ENCODE data around the gene NFE2L1.
"Not testable (repeated sequence)": the region's sequence is repeated elsewhere in the genome, so short reads cannot be mapped to it uniquely, and the experiment has no call there.

Gene NFE2L1, protein sequence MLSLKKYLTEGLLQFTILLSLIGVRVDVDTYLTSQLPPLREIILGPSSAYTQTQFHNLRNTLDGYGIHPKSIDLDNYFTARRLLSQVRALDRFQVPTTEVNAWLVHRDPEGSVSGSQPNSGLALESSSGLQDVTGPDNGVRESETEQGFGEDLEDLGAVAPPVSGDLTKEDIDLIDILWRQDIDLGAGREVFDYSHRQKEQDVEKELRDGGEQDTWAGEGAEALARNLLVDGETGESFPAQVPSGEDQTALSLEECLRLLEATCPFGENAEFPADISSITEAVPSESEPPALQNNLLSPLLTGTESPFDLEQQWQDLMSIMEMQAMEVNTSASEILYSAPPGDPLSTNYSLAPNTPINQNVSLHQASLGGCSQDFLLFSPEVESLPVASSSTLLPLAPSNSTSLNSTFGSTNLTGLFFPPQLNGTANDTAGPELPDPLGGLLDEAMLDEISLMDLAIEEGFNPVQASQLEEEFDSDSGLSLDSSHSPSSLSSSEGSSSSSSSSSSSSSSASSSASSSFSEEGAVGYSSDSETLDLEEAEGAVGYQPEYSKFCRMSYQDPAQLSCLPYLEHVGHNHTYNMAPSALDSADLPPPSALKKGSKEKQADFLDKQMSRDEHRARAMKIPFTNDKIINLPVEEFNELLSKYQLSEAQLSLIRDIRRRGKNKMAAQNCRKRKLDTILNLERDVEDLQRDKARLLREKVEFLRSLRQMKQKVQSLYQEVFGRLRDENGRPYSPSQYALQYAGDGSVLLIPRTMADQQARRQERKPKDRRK

DNA sequence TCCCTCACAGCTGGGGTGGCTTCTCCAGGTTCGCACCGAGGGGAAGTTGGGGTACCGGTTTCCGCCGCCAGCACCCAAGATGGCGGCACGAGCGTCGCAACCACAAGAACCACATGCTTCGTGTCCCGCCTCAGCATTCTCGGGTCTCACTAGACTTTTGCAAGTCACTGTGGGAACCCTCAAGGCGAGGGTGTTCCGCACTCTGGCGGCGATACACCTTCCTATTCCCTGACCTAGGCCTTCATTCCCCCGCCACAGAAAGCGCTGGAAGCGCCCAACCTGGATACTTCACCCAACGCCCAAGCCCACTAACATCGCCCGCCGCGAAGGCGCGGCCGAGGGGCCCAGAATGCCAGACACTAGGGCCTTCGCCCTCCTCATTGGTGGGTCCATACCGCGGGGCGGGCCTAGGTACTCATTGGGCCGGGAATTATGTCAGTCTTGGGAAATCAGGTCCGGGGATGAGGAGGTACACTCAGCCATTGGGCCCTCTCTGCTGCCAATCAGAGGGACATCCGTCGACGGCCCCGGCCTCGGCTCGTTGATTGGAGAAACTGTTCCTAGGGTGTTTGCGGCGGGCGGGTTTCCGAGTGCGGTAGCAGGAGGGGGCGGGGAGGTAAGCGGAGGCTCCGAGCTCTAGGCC, at the start of gene NFE2L1:
Gene NFE2L1 (plus strand): TSS at position 619 of the 643 bp plus-strand sequence. CDS start 2,760 bp downstream, outside the sequence.
- DNase-seq, result peak; percentile 98

DNA sequence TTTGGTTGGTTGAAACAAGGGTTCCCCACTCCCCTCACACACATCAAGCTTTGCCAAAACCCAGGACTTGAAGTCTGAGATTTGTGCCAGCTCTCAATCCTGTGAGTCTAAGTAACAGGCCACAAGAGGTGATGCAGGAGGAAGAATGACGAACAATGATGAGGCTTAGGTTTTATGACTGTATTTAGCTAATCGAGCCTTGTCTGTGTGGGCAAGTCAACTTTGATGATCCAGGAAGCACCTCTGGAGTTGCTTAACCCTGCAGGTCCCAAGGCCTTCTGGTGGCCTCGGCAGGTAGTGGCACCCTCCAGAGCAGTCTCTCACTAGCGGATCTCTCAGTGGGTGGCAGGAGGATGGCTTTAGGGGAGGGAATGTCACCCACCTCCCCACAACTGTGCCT, 48.6 kb upstream of the NFE2L1 start:
- DNase-seq, result no peak

DNA sequence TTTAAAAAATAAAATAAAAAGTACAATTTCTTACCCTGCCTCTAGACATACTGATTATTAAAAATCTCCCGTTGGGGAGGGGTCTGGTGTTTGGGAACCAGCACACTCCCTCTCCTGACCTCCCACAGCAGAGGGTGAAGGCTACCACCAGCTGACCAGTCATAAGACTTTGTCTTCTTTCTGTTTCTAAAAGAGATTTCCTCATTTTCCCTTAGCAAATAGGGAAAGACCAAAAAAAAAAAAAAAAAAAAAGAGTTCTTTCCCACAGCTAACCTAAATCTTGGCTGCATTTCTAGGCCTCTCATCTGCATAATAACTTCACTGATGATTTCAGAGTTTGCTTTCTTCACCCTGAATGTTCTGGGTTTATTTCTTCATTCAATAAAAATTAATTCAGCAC, 47.0 kb upstream of the NFE2L1 start:
- no peak for DNase-seq

DNA sequence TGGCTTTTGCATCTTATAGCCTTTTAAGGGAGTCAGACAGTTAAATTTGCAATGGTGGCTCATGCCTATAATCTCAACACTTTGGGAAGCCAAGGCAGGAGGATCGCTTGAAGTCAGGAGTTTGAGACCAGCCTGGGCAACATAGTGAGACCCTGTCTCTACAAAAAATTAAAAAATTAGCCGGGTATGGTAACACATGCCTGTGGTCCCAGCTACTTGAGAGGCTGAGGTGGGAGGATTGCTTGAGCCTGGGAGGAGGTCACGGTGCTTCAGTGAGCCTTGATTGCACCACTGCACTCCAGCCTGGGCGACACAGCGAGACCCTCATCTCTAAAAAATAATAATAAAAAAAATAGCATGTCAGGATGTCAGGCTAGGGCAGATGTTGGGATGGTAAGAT, 46.5 kb upstream of the NFE2L1 start:
- not testable (repeated sequence) for DNase-seq

DNA sequence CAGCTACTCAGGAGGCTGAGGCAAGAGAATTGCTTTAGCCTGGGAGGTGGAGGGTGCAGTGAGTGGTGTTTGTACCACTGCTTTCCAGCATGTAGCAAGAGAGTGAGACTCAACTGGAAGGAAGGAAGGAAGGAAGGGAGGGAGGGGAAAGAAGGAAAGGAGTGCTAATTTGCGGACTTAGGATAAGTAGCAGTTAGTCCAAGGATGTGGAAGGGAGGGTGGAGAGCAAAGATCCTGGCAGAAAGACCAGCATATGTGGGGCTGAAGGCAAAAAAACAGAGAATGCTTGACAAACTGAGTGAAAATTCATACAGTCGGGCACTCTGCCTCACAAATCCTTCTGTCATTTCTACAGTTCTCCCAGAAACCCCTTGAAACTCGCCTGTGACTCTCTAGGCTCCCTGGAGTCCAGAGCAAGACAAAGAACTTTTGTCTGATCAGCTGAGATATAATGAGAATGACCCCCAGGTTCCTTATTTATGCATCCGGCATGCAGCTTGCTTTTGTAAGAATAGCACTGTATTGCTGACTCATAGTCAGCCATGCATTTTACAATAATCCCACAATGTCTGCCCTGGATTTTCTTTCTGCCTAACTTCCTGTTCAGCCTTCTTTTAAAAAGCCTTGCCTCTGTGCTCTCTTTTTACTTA, 45.8 kb upstream of the NFE2L1 start:
- no peak for DNase-seq

DNA sequence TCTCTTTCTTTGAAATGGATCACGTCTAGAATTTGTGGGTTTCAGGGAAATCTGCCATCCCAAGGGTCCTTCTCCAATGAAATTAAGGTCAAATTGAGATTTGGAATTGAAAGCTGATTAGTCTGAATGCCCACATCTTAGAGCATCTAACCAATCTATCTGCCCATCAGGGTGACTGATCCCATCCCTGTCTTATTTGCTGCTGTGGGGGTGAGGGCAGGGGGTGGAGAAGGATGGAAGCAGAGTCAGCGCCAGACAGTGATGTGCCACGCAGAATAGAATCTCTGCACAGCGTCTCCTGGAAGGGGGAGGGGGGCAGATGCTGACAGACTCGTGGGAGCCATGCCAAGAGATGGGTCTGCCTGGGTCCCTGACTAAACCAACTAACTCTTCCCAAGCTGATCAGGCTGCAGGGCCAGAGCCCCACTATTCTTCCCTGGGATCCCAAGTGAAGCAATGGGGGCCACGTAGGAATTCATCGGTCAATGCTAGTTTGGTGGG, 45.2 kb upstream of the NFE2L1 start:
- DNase-seq, result no peak

DNA sequence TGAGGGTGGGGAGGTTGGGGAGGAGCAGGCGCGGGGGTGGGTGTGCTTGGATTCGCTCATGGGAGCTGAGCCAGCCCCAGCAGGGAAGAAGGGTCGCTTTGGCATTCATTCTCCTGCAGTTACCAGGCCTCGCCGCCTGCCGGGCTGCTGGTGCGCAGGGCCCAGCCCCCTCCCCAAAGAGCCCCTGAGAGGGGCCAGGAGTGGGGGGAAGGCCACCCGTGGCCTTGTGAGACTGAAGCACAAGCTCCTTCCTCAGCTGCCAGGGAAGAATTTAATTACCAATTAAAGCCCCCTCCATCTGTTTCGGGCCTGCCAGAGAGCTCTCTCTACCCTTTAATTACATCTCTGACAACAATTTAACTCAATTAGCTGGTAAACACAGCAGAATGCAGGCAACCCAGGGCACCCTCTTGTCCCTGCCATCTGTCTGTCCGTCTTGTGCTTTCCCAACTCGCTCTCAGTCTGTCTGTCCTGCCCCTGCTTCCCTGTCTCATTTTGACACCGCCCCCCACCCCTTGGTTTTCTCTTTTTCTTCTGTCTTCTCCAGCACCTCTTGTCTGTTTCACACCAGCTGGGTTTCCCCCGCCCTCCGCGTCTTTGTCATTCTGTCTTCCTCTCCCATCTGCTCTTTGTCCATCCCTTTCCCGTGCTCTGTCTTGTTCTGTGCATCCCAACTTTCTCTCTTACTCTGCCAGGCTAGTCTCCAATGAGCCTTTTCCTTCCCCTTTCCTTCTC, 44.6 kb upstream of the NFE2L1 start:
- no peak for DNase-seq

DNA sequence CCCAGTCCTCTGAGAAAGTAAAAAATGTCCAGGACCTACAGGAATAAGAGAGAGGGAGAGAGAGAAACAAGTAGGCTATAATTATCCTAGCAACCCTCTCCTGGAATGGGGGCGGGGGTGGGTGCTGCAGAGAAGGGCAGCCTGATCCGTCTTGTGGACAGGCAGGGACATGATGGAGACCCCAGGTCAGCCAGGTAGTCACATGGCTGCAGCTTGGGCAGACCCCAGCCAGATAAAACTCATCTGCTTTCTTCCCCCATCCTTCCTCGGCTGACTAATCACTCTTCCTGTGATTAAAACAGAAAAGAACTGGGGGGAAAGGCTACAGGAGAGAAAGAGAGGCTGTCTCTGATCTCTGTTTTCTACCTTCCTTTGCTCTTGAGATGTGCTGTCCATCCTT, 43.2 kb upstream of the NFE2L1 start:
- DNase-seq, result no peak

DNA sequence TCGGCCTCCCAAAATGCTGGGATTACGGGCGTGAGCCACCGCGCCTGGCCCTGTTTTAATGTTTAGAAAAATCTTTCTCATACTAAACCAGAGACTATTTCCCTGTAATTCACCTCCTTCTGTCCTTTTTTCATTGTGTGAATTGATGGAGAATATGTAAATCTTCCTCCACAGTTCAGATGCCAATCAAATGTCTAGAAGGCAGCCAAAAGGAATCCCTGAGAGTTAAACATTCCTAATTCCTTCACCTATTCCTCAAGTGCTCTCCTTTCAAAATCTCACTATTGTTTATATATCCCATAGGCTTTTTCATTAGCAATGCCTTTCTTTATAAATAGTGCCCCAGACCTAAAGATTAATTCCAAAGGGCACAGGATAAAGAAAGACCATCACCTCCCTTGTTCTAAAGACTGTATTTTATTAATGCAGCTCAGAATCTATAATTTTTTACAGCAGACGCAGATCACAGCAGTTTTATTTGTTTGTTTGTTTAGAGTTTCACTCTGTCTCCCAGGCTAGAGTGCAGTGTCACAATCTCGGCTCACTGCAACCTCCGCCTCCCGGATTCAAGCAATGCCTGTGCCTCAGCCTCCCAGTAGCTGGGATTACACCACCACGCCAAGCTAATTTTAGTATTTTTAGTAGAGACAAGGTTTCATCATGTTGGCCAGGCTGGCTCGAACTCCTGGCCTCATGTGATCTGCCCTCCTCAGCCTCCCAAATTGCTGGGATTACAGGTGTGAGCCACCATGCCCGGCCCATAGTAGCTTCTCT, 41.0 kb upstream of the NFE2L1 start:
- no peak for DNase-seq

DNA sequence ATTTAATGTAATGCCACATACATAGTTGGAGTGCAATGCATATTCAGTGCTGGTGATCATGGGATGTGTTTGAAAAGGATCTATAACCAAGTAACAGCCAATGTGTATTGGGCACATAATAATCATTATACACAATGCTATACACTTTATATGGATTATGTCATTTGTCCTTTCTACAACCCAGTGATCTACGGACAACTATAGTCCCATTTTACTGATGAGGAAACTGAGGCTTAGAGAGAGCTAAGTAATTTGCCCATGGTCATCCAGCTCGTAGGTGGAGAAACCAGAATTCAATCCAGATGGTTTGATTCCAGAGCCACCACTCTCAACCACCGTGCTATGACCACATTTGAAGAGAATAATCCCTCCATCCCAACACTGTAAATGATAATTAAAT, 38.0 kb upstream of the NFE2L1 start:
- DNase-seq, result no peak

DNA sequence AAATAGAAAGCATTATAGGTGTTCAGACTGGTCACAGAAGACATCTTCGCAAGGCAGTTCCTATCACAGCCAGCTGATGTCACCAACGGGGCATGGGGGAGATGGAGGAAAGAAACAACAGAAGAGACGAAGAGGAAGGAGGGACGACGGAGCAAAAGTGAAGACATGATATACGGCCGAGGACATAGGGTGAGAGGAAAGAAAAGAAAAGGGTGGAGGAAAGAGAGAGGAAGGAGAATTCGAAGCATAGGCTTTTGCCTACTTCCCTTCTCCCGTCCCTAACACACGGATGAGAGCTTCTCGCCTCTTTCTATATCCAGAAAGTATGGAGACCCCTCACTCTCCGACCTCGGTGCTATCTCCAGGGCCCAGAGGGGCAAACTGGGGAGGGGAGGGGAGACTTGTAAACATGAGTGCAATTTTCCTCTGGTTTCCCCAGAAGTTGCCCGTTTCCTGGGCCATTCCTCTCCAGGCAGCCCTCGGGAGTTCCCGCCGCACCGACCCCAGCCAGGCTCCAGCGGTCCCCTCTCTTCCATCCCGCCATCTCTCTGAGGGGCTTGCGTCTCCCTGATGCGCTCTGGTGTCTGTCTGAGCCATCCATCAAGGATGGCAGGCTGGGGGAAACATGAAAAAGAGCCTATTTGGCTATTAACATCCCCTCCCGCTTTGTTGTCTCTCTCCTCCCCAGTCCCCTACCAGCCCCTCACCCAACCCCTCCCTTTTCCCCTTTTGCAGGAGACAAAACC, 36.6 kb upstream of the NFE2L1 start:
- DNase-seq, result peak; percentile 44

DNA sequence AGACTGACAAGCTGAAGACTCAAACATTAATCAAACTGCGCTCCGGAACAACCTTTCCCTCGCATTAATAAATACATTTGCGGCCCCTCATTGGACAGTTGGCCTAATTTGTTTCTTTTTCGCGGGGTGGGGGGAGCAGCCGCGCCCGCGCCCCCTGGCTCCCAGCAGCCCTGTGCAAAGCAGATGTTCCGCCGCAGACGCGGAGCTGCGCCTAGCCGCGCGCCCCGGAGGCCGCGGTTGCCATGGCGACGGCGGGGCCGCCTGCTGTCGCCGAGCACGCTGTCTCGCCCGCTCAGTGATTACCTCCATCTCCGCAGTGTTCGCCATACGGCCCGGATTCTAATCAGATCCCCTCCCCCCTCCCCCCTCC, 36.0 kb upstream of the NFE2L1 start:
- DNase-seq, result peak; percentile 65

DNA sequence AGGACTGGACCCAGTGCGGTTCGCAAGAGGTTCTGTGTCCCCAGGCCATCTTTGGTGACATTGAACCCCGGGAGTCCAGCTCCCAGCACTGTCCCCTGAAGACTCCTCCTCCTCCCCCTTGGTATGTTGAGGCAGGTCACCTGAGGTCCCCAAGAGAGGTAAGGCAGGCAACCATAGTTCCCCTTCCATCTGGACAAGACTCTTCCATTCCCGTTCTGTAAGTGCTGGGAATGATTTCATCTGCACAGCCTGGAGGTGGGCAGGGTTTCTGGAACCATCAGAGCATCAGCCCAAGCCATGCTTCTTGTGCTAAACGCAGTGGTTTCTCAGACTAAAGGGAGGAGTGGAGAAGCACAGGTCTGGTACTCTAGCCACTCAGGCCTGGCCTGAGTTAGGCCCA, 35.5 kb upstream of the NFE2L1 start:
- no peak for DNase-seq

DNA sequence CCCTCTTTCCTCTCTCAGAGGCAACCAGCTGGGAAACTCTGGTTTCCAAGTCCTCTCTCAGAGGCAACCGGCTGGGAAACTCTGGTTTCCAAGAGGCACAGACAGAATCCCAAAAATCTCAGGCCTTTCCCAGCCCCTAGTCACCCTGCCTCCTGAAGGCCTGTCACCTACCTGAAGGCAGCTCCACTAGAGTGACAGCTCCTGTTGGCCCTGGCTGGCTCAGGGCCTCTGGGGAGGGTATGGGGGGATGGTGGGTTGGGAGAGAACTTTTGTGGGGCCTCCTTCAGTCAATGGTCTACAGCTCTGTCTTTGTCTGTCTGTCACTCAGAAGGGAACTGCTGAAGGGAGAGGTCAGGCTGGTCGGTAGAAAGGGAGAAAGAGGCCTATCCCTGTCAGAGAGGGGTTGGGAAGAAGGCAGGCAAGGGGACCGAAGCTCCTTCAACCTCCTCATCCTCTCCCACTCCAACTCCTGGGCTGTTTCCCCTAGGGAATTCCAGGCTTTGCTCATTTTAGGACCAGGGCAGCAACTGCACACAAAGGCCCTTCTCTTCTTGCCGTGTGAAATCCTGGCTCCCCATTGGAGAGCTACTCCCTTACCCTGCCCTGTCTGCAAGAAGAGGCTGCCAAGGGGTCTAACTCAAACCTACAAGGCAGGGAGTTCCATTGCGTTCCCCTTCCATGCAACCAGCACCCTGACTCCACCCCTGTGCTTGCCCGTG, 34.1 kb upstream of the NFE2L1 start:
- DNase-seq, result no peak

DNA sequence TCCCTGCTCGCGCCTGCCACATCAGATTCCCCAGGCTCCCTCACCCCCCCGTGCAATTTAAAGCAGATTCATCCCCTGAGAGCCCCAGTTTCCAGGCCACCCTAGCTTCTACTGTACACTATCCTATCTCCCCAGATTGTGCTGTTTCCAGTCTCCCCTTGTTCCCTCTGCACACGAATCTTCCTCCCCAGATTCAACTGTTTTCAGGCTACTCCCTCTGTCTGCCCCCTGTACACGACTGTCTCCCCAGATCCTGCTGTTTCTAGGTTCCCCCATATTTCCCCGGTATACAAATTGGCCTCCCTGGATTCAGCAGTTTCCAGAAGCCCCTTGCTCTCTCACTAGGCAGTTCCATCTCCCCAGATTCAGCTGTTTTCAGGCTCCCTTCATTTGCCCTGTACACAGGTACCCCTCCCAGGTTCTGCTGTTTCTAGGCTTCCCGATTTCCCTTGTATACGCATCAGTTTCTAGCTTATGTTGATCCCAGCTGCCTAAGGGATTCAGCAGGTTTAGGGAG, 33.5 kb upstream of the NFE2L1 start:
- no peak for DNase-seq

DNA sequence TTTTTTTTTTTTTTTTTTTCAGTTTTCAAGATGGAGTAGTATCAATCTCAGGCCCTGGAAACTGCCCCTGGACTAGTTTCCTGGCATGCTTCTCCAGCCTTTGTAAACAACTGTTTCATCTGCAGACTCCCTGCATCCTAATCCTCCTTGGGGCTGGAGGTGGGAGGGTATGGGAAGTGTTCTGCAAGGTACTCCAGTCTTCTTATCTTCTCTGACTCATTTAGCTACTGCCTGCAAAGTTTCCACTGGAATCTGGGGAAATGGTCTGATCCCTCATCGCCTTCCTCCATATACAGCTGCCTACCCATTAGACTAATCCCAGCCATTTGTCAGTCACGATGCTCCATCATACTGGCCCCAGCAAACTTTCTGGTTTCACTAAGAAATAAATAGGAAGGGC, 32.0 kb upstream of the NFE2L1 start:
- DNase-seq, result no peak

DNA sequence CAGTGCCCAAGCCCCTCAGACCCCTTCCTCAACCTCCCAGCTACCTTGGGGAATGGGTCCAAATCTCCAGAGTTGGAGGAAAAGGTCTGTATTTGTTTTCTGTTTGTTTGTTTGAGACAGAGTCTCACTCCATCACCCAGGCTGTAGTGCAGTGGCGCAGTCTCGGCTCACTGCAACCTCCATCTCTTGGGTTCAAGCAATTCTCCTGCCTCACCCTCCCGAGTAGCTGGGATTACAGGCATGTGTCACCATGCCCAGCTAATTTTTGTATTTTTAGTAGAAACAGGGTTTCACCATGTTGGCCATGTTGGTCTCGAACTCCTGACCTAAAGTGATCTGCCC, 30.4 kb upstream of the NFE2L1 start:
- not testable (repeated sequence) for DNase-seq

DNA sequence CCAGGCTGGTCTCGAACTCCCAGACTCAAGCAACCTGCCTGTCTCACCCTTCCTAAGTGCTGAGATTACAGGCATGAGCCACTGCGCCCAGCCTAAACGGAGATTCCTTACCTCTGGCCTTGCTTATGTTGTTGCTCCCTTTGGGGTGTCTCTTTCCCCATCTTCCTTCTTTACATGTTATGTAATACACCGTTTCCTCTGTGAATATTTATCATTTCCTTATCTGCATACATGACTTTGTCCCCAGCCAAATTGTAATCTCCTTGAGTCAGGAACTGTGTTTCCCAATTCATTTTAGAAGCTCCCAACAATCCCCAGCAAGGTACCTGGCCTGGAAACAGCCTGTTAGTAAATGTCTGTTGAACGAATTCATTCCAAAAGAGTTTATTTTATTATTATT, 26.2 kb upstream of the NFE2L1 start:
- no peak for DNase-seq

DNA sequence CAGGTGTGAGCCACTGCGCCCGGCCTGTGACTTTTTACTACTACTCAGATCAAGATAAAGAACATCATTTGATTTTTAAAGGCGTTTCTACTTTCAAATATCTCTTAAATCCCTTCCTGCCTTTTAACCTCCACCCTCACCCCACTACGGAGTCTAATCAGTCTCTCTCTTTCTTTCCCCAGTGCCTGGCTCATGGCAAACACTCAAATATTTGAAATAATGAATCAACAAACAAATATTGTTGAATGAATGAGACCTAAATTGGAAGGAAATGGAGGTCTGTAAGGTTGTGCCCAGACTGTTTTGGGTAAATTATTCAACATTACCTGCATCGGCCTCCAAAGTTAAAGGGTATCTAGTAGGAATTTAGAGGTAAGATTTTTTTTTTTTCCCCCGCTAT, 25.3 kb upstream of the NFE2L1 start:
- no peak for DNase-seq
